C4-2B (cell line): ENCODE results near the gene REXO1.
A peak's percentile ranks its signal among the peaks of the same experiment; 100 is the strongest.

ENCODE experiments used
- H3K27ac ChIP-seq: fragments of 450-650 bp; 2 replicates; pipeline ENCODE4 v1.5.1; 2017
- CTCF ChIP-seq: fragments of 450-650 bp; conservative IDR thresholded peaks from 2 replicates; pipeline ENCODE4 v1.5.1; 2017; ENCODE audit warnings: mild to moderate bottlenecking
- ZFX ChIP-seq: fragments of 450-650 bp; IDR thresholded peaks from 2 replicates; pipeline ENCODE4 v1.6.1; 2017

REXO1 gene

GRCh38 chr19:1812426-1813191, 35.7 kb downstream of the REXO1 start:
- TF ChIP-seq ZFX (no peak), CTCF (peak; percentile 85)
- H3K27ac ChIP-seq, result peak overlapping the region; percentile 28

GRCh38 chr19:1811942-1812425, 36.3 kb downstream of the REXO1 start, which contains the start of gene ATP8B3:
Gene ATP8B3, minus strand, starts transcription at chr19:1812276. Its CDS starts 540 bp downstream, at chr19:1811736.
- peak within 1 kb of the TSS; percentile 28 for H3K27ac ChIP-seq

GRCh38 chr19:1811472-1811894, 36.8 kb downstream of the REXO1 start:
- TF ChIP-seq ZFX, result no peak
- no peak for TF ChIP-seq CTCF
- no peak overlapping the region for H3K27ac ChIP-seq

More at GRCh38 chr19:1811942-1812425, 36.3 kb downstream of the REXO1 start, which contains the start of gene ATP8B3:
- TF ChIP-seq CTCF (no peak), ZFX (no peak)

- no peak for TF ChIP-seq CTCF
- TF ChIP-seq ZFX, result no peak
- no peak overlapping the region for H3K27ac ChIP-seq
Measured at GRCh38 chr19:1810439-1811160, 37.7 kb downstream of the REXO1 start.

DNA sequence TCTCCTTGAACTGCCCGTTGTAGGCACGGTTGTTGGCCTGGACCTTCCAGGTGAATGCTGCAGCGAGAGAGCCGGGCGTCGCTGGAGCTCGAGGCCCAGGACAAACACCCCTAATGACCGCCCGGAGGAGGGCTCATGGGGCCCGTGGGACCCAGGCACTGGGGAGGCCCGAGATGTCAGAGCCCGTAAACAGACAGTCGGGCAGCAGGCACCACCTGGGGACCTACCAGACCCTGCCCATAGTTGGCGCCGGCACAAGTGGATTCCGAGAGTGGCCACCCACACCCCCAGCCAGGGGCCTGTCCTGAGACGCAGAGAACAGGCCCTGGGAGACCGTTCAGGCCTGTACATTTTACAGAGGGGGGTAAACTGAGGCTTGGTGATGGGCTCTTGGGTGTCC, 38.6 kb downstream of the REXO1 start:
- TF ChIP-seq ZFX (no peak), CTCF (no peak)
- H3K27ac ChIP-seq, result no peak overlapping the region

DNA sequence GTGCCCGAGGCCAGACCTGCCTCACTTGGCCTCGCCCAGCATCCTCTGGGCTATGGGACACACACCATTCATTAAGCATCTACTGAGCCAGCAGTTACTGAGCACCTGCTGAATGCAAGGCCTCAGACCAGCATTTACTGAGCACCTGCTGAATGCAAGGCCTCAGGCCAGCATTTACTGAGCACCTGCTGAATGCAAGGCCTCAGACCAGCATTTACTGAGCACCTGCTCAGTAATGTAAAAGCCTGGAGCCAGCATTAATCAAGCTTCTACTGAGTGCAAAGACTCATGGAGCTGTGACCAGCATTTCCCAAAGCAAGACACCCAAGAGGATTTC, 39.9 kb downstream of the REXO1 start:
- H3K27ac ChIP-seq, result no peak overlapping the region
- TF ChIP-seq ZFX (no peak), CTCF (no peak)
